K562 (cell line): Measurements from ENCODE around the gene UBE2S. TPM values are rescaled to one million over a fixed set of nuclear protein-coding genes. Genes with fewer than 3 reads are reported as not detected.

Experiments used
- CCNT2 ChIP-seq: IDR thresholded peaks from 2 replicates; pipeline ENCODE4 v1.6.1; 2011; ENCODE audit warnings: borderline replicate concordance, low read depth, mild to moderate bottlenecking, moderate library complexity, mixed read lengths, low read length; ENCODE audit not compliant: insufficient read length; ENCODE audit errors: extremely low read depth
- CGGBP1 ChIP-seq: fragments of 250-450 bp; sonication (Bioruptor Pico); IDR thresholded peaks from 2 replicates; pipeline ENCODE4 v1.9.0; 2021; ENCODE audit warnings: mild to moderate bottlenecking
- EP300 ChIP-seq: IDR thresholded peaks from 2 replicates; pipeline ENCODE4 v1.6.1; 2012; ENCODE audit warnings: low read length, improper control_type of control experiment
- ETS1 ChIP-seq: conservative IDR thresholded peaks from 2 replicates; pipeline ENCODE4 v1.6.1; 2011; ENCODE audit warnings: low read depth, mild to moderate bottlenecking, low read length; ENCODE audit not compliant: control insufficient read depth
- GMEB1 ChIP-seq: fragments of 250-450 bp; sonication (Bioruptor Pico); IDR thresholded peaks from 2 replicates; pipeline ENCODE4 v1.4.0; 2020; ENCODE audit warnings: mild to moderate bottlenecking
- GTF2B ChIP-seq: IDR thresholded peaks from 2 replicates; pipeline ENCODE4 v1.6.1; 2011; ENCODE audit not compliant: insufficient read length; ENCODE audit errors: extremely low read depth
- KDM1A ChIP-seq, 2 experiments: fragments of 450-650 bp; IDR thresholded peaks; 2 replicates each; pipeline ENCODE4 v1.6.1; 2016; ENCODE audit warnings: mild to moderate bottlenecking in 2 of 2
- MAFK ChIP-seq: IDR thresholded peaks from 2 replicates; pipeline ENCODE4 v1.6.1; 2011; ENCODE audit warnings: low read length, improper control_type of control experiment
- MAX ChIP-seq: sonication (generic); formaldehyde crosslinking; IDR thresholded peaks from 2 replicates; pipeline ENCODE4 v1.9.0; 2022; ENCODE audit warnings: mild to moderate bottlenecking, missing genetic modification reagents
- MIER1 ChIP-seq: fragments of 450-650 bp; IDR thresholded peaks from 2 replicates; pipeline ENCODE4 v1.6.1; 2016; ENCODE audit warnings: antibody characterized with exemption, mild to moderate bottlenecking, low read depth
- NEUROD1 ChIP-seq: fragments of 150-350 bp; IDR thresholded peaks from 2 replicates; pipeline ENCODE4 v1.6.1; 2014; ENCODE audit warnings: borderline replicate concordance, low read length, low read depth; ENCODE audit not compliant: partially characterized antibody
- PHF8 ChIP-seq: fragments of 200-600 bp; sonication (generic); IDR thresholded peaks from 2 replicates; pipeline ENCODE4 v1.6.1; 2012; ENCODE audit warnings: mixed run types, mild to moderate bottlenecking, inconsistent platforms, low read length, moderate library complexity, borderline replicate concordance
- SMARCA5 ChIP-seq: fragments of 450-650 bp; IDR thresholded peaks from 2 replicates; pipeline ENCODE4 v1.6.1; 2016
- TEAD1 ChIP-seq, 2 experiments: fragments of 450-650 bp in 1 of 2; sonication (generic) in 1 of 2; formaldehyde crosslinking; IDR thresholded peaks; 2 replicates each; pipeline versions ENCODE4 v1.4.0 to v1.8.0; 2020 to 2022; ENCODE audit warnings: mild to moderate bottlenecking in 2 of 2, missing genetic modification reagents in 1 of 2
- TSC22D4 ChIP-seq: fragments of 450-650 bp; IDR thresholded peaks from 2 replicates; pipeline ENCODE4 v1.6.1; 2016; ENCODE audit warnings: missing genetic modification characterization, missing biosample characterization, control low read depth
- ZBTB26 ChIP-seq: fragments of 450-650 bp; formaldehyde crosslinking; IDR thresholded peaks from 2 replicates; pipeline ENCODE4 v1.4.0; 2022; ENCODE audit warnings: missing genetic modification characterization
- ZBTB33 ChIP-seq: sonication (generic); formaldehyde crosslinking; IDR thresholded peaks from 2 replicates; pipeline ENCODE4 v1.8.1; 2023; ENCODE audit warnings: mild to moderate bottlenecking, missing genetic modification reagents
- ZKSCAN1 ChIP-seq: fragments of 150-350 bp; IDR thresholded peaks from 2 replicates; pipeline ENCODE4 v1.6.1; 2016; ENCODE audit warnings: low read depth, low read length
- ZNF583 ChIP-seq: fragments of 250-450 bp; sonication (Bioruptor Pico); IDR thresholded peaks from 2 replicates; pipeline ENCODE4 v1.4.0; 2020
- ZNF589 ChIP-seq: fragments of 200-800 bp; sonication (Bioruptor generic); IDR thresholded peaks from 2 replicates; pipeline ENCODE4 v1.6.1; 2016; ENCODE audit warnings: low read depth, missing genetic modification characterization, missing compliant biosample characterization
- polyA plus RNA-seq, 8 experiments: library from polyadenylated mRNA; depleted of rRNA in 4 of 8; stranded (reverse) in 5 of 8; unstranded in 3 of 8; fragments of >200 nt; fragmentation: Nextera tagmentation in 2 of 8; fragmentation: Illumina TruSeq in 1 of 8; extraction: Ambion mirVana in 2 of 8; extraction: Trizol in 1 of 8; gene quantifications; 2 replicates each; pipeline versions ENCODE4 v1.2.1 to v1.2.3, GENCODE V29; 2011 to 2014; ENCODE audit warnings: inconsistent platforms in 1 of 8, missing spikeins in 1 of 8
- total RNA-seq, 7 experiments: library from RNA; depleted of rRNA in 6 of 7; stranded (reverse); fragments of >200 nt in 6 of 7; fragmentation: Illumina TruSeq in 2 of 7; extraction: Trizol in 2 of 7; gene quantifications; 2 replicates each; pipeline versions ENCODE4 v1.2.1 to v1.2.3, GENCODE V29; 2011 to 2021; ENCODE audit warnings: low replicate concordance in 1 of 7

The UBE2S gene
- total and polyA plus RNA-seq, 9 of the 15 experiments (the other 6 are each of a cell fraction or from before 2014, with no cell fraction given): 1.5 to 1,305 (median 157) TPM

- TF ChIP-seq MAX (CRISPR knock-in tag) (no peak), KDM1A (IDR thresholded peaks at IDR 0.05) (peak; percentile 23 to 50; a peak in 1 of 4 replicates), ETS1 (no peak), ZBTB33 (CRISPR knock-in tag) (peak; percentile 94), TEAD1 (CRISPR knock-in tag; IDR thresholded peaks at IDR 0.05) (no peak), CCNT2 (peak; percentile 57), SMARCA5 (no peak), NEUROD1 (peak; percentile 29), ZNF589 (no peak), GMEB1 (peak; percentile 48; the same call in 1 of the 2 replicates), ZNF583 (CRISPR knock-in tag) (no peak), MAFK (no peak), EP300 (no peak), MIER1 (no peak), ZKSCAN1 (no peak), PHF8 (no peak), ZBTB26 (no peak), CGGBP1 (CRISPR knock-in tag) (no peak), GTF2B (no peak), TSC22D4 (tag) (no peak)
Observed at GRCh38 chr19:55368701-55369563, 38.7 kb downstream of the UBE2S start (continued).
